ENCODE measurements around the gene AKNA. TPM values are rescaled to one million over a fixed set of nuclear protein-coding genes. Genes with fewer than 3 reads are reported as not detected.

AKNA gene
- total RNA-seq, 1 donor from 2014 or later = 11.4 TPM

GRCh38 chr9:114343471-114344187, 44.2 kb downstream of the AKNA start:
- no peaks in the 10 kb centered on the region for H3K9me3 Mint-ChIP-seq
- Histone ChIP-seq H4K20me1 (ENCODE audit: low read depth) (no peaks in the 10 kb centered on the region), H3F3A (ENCODE audit: low read depth) (no peaks in the 10 kb centered on the region), H3K4me1 (peaks cover 2% of the 10 kb centered on the region), H3K36me3 (no peaks in the 10 kb centered on the region), H2AFZ (replicated peaks) (no peak overlapping the region), H3K27ac (no peak overlapping the region), H3K79me2 (ENCODE audit: low read depth) (no peaks in the 10 kb centered on the region), H3K4me2 (no peak overlapping the region), H3K9ac (no peak overlapping the region), H3K9me3 (ENCODE audit: low read depth) (no peaks in the 10 kb centered on the region), H3K4me3 (no peak overlapping the region), H3K27me3 (no peaks in the 10 kb centered on the region)
- H3K27me3 Mint-ChIP-seq (ENCODE audit: insufficient read depth, low read depth) = peaks cover 4% of the 10 kb centered on the region
- TF ChIP-seq EZH2phosphoT487 (IDR thresholded peaks at IDR 0.05) = no peak
- no peak overlapping the region for H3K4me3 Mint-ChIP-seq
- no peak overlapping the region for H3K27ac Mint-ChIP-seq
- peaks cover 12% of the 10 kb centered on the region for H3K36me3 Mint-ChIP-seq
- H3K4me1 Mint-ChIP-seq = peaks cover 9% of the 10 kb centered on the region
- DNase-seq (ENCODE audit: low spot score) = no peak

GRCh38 chr9:114342755-114343440, 44.9 kb downstream of the AKNA start:
- H3K27me3 ChIP-seq = no peaks in the 10 kb centered on the region
- H4K20me1 ChIP-seq (ENCODE audit: low read depth) = no peaks in the 10 kb centered on the region
- no peak overlapping the region for H3K4me3 ChIP-seq
- H3K27ac Mint-ChIP-seq = no peak overlapping the region
- no peak overlapping the region for H3K4me2 ChIP-seq
- no peaks in the 10 kb centered on the region for H3F3A ChIP-seq (ENCODE audit: low read depth)
- no peaks in the 10 kb centered on the region for H3K79me2 ChIP-seq (ENCODE audit: low read depth)
- peaks cover 13% of the 10 kb centered on the region for H3K36me3 Mint-ChIP-seq
- no peaks in the 10 kb centered on the region for H3K36me3 ChIP-seq
- H3K27me3 Mint-ChIP-seq (ENCODE audit: insufficient read depth, low read depth) = peaks cover 4% of the 10 kb centered on the region
- H2AFZ ChIP-seq (replicated peaks) = no peak overlapping the region
- DNase-seq (ENCODE audit: low spot score) = no peak
- TF ChIP-seq CTCF (IDR thresholded peaks at IDR 0.05) = no peak
- no peak for TF ChIP-seq EZH2 (IDR thresholded peaks at IDR 0.05)
- TF ChIP-seq EZH2phosphoT487 (IDR thresholded peaks at IDR 0.05) = no peak
- H3K4me1 ChIP-seq = no peaks in the 10 kb centered on the region
- H3K4me1 Mint-ChIP-seq = peaks cover 2% of the 10 kb centered on the region
- no peak overlapping the region for H3K9ac ChIP-seq
- H3K9me3 Mint-ChIP-seq = no peaks in the 10 kb centered on the region
- H3K27ac ChIP-seq = no peak overlapping the region
- H3K4me3 Mint-ChIP-seq = no peak overlapping the region
- no peaks in the 10 kb centered on the region for H3K9me3 ChIP-seq (ENCODE audit: low read depth)

- H2AFZ ChIP-seq (replicated peaks) = no peak overlapping the region
- H3K4me3 ChIP-seq = no peak overlapping the region
- Mint-ChIP-seq H3K4me1 (no peaks in the 10 kb centered on the region), H3K36me3 (peaks cover 11% of the 10 kb centered on the region), H3K9me3 (no peaks in the 10 kb centered on the region), H3K27me3 (ENCODE audit: insufficient read depth, low read depth) (peaks cover 4% of the 10 kb centered on the region), H3K4me3 (no peak overlapping the region), H3K27ac (no peak overlapping the region)
- no peaks in the 10 kb centered on the region for H3K36me3 ChIP-seq
- no peaks in the 10 kb centered on the region for H3K4me1 ChIP-seq
- H3K9me3 ChIP-seq (ENCODE audit: low read depth) = no peaks in the 10 kb centered on the region
- H3K27me3 ChIP-seq = no peaks in the 10 kb centered on the region
- H4K20me1 ChIP-seq (ENCODE audit: low read depth) = no peaks in the 10 kb centered on the region
- no peak overlapping the region for H3K9ac ChIP-seq
- no peak overlapping the region for H3K27ac ChIP-seq
- no peak overlapping the region for H3K4me2 ChIP-seq
- TF ChIP-seq CTCF (IDR thresholded peaks at IDR 0.05) = no peak
- DNase-seq (ENCODE audit: low spot score) = no peak
- H3F3A ChIP-seq (ENCODE audit: low read depth) = no peaks in the 10 kb centered on the region
- no peaks in the 10 kb centered on the region for H3K79me2 ChIP-seq (ENCODE audit: low read depth)
Measured at GRCh38 chr9:114341991-114342390, 45.8 kb downstream of the AKNA start.
